ENCODE results near the gene NIT1. TPM values are rescaled to one million over a fixed set of nuclear protein-coding genes. Genes with fewer than 3 reads are reported as not detected.
A peak's percentile ranks its signal among the peaks of the same experiment; 100 is the strongest.

NIT1 gene
- total and polyA plus RNA-seq, 9 of the 15 experiments (the other 6 are each of a cell fraction or from before 2014, with no cell fraction given): 18.4 to 76.0 (median 33.7) TPM

GRCh38 chr1:161074676-161075368 is 43.1 kb upstream of the NIT1 start:
- no peak overlapping the region for H3K27ac ChIP-seq (ENCODE audit: extremely low read depth, low read depth, low read length)
- peak; percentile 41; the same call in 2 of the 3 replicates for ATAC-seq
- FAIRE-seq: peak; percentile 15

More at GRCh38 chr1:161074676-161075368, 43.1 kb upstream of the NIT1 start:
- Histone ChIP-seq H3K9me3 (replicated peaks; ENCODE audit: control insufficient read depth, insufficient read depth, low read depth, low read length) (no peaks in the 10 kb centered on the region), H4K20me1 (replicated peaks; ENCODE audit: control insufficient read depth, insufficient read depth, low read length) (no peaks in the 10 kb centered on the region), H3K36me3 (ENCODE audit: control insufficient read depth, insufficient read depth, low read length) (no peaks in the 10 kb centered on the region), H2AFZ (ENCODE audit: low read depth, low read length) (peak overlapping the region; percentile 50; the same call in 1 of the 2 replicates), H3K4me2 (ENCODE audit: insufficient read depth, low read length) (no peak overlapping the region), H3K27me3 (ENCODE audit: control insufficient read depth in 2 of 2, insufficient read depth in 2 of 2, low read length in 2 of 2) (no peaks in the 10 kb centered on the region), H3K4me1 (replicated peaks in 1 of 2; ENCODE audit: control insufficient read depth in 2 of 2, insufficient read depth in 2 of 2, low read length in 2 of 2) (peaks cover 8 to 25% of the 10 kb centered on the region in 2 experiments; a peak in 3 of 5 replicates), H3K4me3 (no peak overlapping the region), H3K9ac (ENCODE audit: insufficient read depth in 1 of 2, low read depth in 2 of 2, low read length in 2 of 2) (peak overlapping the region in 1 of 2 experiments; percentile 31; a peak in 2 of 4 replicates), H3K79me2 (ENCODE audit: control insufficient read depth, insufficient read depth, low read length) (no peaks in the 10 kb centered on the region), H3K9me1 (ENCODE audit: control insufficient read depth, insufficient read depth, low read length) (no peaks in the 10 kb centered on the region)
- ChIA-PET CTCF (ENCODE audit: low intra/inter-chr PET ratio) (no interaction called here), POLR2A (interaction anchor here (1.0 to 1.9 kb wide), 2 partner anchors 10 to 58 kb away, joined by 4 to 8 read pairs; no protein-coding TSS in a partner anchor)
- DNase-seq (ENCODE audit: extremely low read depth in 1 of 4, low spot score in 3 of 4): peak in 2 of 4 experiments; percentile 58 to 64
- in situ Hi-C loops (cut with MboI) (loop anchor here (25.0 kb wide), 1 partner anchor 238 kb away; no protein-coding TSS in a partner anchor), intact Hi-C loops (cut with micrococcal nuclease) (loop anchor here (10.0 kb wide), 1 partner anchor 60 kb away; the partner anchor contains the start of gene DEDD)
- TF ChIP-seq ZNF165 (CRISPR knock-in tag; IDR thresholded peaks at IDR 0.05; ENCODE audit: borderline replicate concordance) (no peak), CREB1 (IDR thresholded peaks at IDR 0.05) (0 out of 2 replicates have a peak, but pooled peaks have one; percentile 31), CREB1 (CRISPR knock-in tag; IDR thresholded peaks at IDR 0.05) (no peak), ATF3 (IDR thresholded peaks at IDR 0.05) (peak; percentile 92), ATF3 (CRISPR knock-in tag; conservative IDR thresholded peaks at IDR 0.05) (no peak), ATF1 (CRISPR knock-in tag; IDR thresholded peaks at IDR 0.05) (no peak), ATF1 (tag; IDR thresholded peaks at IDR 0.05) (peak; percentile 71), CREM (IDR thresholded peaks at IDR 0.05; ENCODE audit: low read depth) (peak; percentile 71), NFIC (IDR thresholded peaks at IDR 0.05) (peak; percentile 57), ATF7 (IDR thresholded peaks at IDR 0.05) (peak; percentile 91), CBFB (CRISPR knock-in tag; IDR thresholded peaks at IDR 0.05) (peak; percentile 23; the same call in 1 of the 2 replicates), FOXA3 (CRISPR knock-in tag; conservative IDR thresholded peaks at IDR 0.05 in 1 of 2, IDR thresholded peaks at IDR 0.05 in 1 of 2) (no peak), POLR2G (IDR thresholded peaks at IDR 0.05; ENCODE audit: low read depth, low read length) (no peak), HES1 (IDR thresholded peaks at IDR 0.05; ENCODE audit: low read depth) (no peak), ATF2 (CRISPR knock-in tag; IDR thresholded peaks at IDR 0.05) (peak; percentile 72; the same call in 1 of the 2 replicates), JUND (IDR thresholded peaks at IDR 0.05; ENCODE audit: borderline replicate concordance, low read depth, low read length) (peak; percentile 47), JUND (tag; IDR thresholded peaks at IDR 0.05; ENCODE audit: borderline replicate concordance, low read depth, low read length) (peak; percentile 72; the same call in 2 of the 3 replicates)
- 19% methylated on average over 12 of the region's 12 CpGs for WGBS (ENCODE audit: insufficient coverage, low coverage, missing lambda C conversion rate)
- no TSS peak for BruUV-seq (replicated peaks)

Measured in K562 (cell line).